Cortex of kidney (tissue), 1 donor: Measurements from ENCODE around the gene LSM7.

Experiments used
- DNase-seq: peaks from one replicate; lab custom pipeline; 2025; lab: John Stamatoyannopoulos, UW

LSM7 gene

GRCh38 chr19:2323707-2324106, 4.7 kb downstream of the LSM7 start:
- DNase-seq: no peak

GRCh38 chr19:2321565-2322283, 6.7 kb downstream of the LSM7 start:
- DNase-seq: no peak

GRCh38 chr19:2320939-2321338, 7.4 kb downstream of the LSM7 start:
- DNase-seq: no peak

- no peak for DNase-seq
Observed at GRCh38 chr19:2320049-2320448, 8.3 kb downstream of the LSM7 start.

GRCh38 chr19:2319551-2319950, 8.8 kb downstream of the LSM7 start:
- DNase-seq: no peak

GRCh38 chr19:2318923-2319322, 9.5 kb downstream of the LSM7 start:
- DNase-seq: no peak

GRCh38 chr19:2317756-2318155, 10.6 kb downstream of the LSM7 start:
- no peak for DNase-seq

GRCh38 chr19:2317300-2317699, 11.1 kb downstream of the LSM7 start:
- DNase-seq: no peak

- DNase-seq: no peak
Observed at GRCh38 chr19:2315818-2316353, 12.5 kb downstream of the LSM7 start.

- no peak for DNase-seq
Observed at GRCh38 chr19:2315121-2315817, 13.1 kb downstream of the LSM7 start.

- no peak for DNase-seq
Observed at GRCh38 chr19:2312820-2313501, 15.4 kb downstream of the LSM7 start.

GRCh38 chr19:2311093-2311492, 17.3 kb downstream of the LSM7 start:
- no peak for DNase-seq

GRCh38 chr19:2309734-2310362, 18.5 kb downstream of the LSM7 start:
- DNase-seq: no peak

GRCh38 chr19:2308114-2308556, 20.3 kb downstream of the LSM7 start, which contains the start of gene LINGO3:
Gene LINGO3 (minus strand): TSS chr19:2308154. CDS start chr19:2291776, 16,378 bp downstream.
- no peak for DNase-seq

GRCh38 chr19:2307518-2308012, 20.8 kb downstream of the LSM7 start:
- DNase-seq: no peak

- no peak for DNase-seq
Observed at GRCh38 chr19:2306971-2307370, 21.4 kb downstream of the LSM7 start.

- no peak for DNase-seq
Observed at GRCh38 chr19:2306281-2306806, 22.0 kb downstream of the LSM7 start.

- DNase-seq: no peak
Observed at GRCh38 chr19:2305452-2306280, 22.7 kb downstream of the LSM7 start.

GRCh38 chr19:2303211-2303798, 25.1 kb downstream of the LSM7 start:
- no peak for DNase-seq
